Ramos (cell line): Measurements from ENCODE around the gene PLEKHM3.

ENCODE experiments used
- in situ Hi-C: fragments of 300-500 bp; cut with MboI; formaldehyde crosslinking; loops from one replicate; pipeline ENCODE4 v1.14.3; 2022; ENCODE audit warnings: low sequenced_read_pairs; ENCODE audit not compliant: unreplicated experiment

PLEKHM3 gene

GRCh38 chr2:208000701-208001395, 24.5 kb downstream of the PLEKHM3 start:
- in situ Hi-C loops, result no loop called here

GRCh38 chr2:207996848-207997247, 28.5 kb downstream of the PLEKHM3 start:
- in situ Hi-C loops, result no loop called here

- in situ Hi-C loops, result no loop called here
Measured at GRCh38 chr2:207995887-207996286, 29.4 kb downstream of the PLEKHM3 start.

- in situ Hi-C loops, result no loop called here
Measured at GRCh38 chr2:207993151-207993763, 32.1 kb downstream of the PLEKHM3 start.

- in situ Hi-C loops, result no loop called here
Measured at GRCh38 chr2:207991944-207992343, 33.4 kb downstream of the PLEKHM3 start.

GRCh38 chr2:207990784-207991183, 34.5 kb downstream of the PLEKHM3 start:
- in situ Hi-C loops, result no loop called here

GRCh38 chr2:207988975-207989374, 36.4 kb downstream of the PLEKHM3 start:
- in situ Hi-C loops, result no loop called here

GRCh38 chr2:207987025-207987716, 38.2 kb downstream of the PLEKHM3 start:
- in situ Hi-C loops, result no loop called here

GRCh38 chr2:207984765-207985480, 40.4 kb downstream of the PLEKHM3 start:
- in situ Hi-C loops, result no loop called here

- in situ Hi-C loops, result no loop called here
Measured at GRCh38 chr2:207983641-207984042, 41.7 kb downstream of the PLEKHM3 start.

GRCh38 chr2:207978177-207978948, 47.0 kb downstream of the PLEKHM3 start:
- in situ Hi-C loops, result no loop called here

GRCh38 chr2:207975921-207976320, 49.4 kb downstream of the PLEKHM3 start:
- in situ Hi-C loops, result no loop called here

- in situ Hi-C loops, result no loop called here
Measured at GRCh38 chr2:207974216-207974605, 51.1 kb downstream of the PLEKHM3 start.

- in situ Hi-C loops, result no loop called here
Measured at GRCh38 chr2:207970826-207971180, 54.5 kb downstream of the PLEKHM3 start.

GRCh38 chr2:207970147-207970825, 55.0 kb downstream of the PLEKHM3 start:
- in situ Hi-C loops, result no loop called here

GRCh38 chr2:207969249-207969648, 56.1 kb downstream of the PLEKHM3 start:
- in situ Hi-C loops, result no loop called here

GRCh38 chr2:207967121-207967520, 58.2 kb downstream of the PLEKHM3 start:
- in situ Hi-C loops, result no loop called here

GRCh38 chr2:207960911-207961310, 64.4 kb downstream of the PLEKHM3 start:
- in situ Hi-C loops, result no loop called here

GRCh38 chr2:207960090-207960489, 65.2 kb downstream of the PLEKHM3 start:
- in situ Hi-C loops, result no loop called here

- in situ Hi-C loops, result no loop called here
Measured at GRCh38 chr2:207956771-207957170, 68.6 kb downstream of the PLEKHM3 start.
